Measurements from ENCODE around the gene AJM1.
"Not testable (repeated sequence)": the region's sequence is repeated elsewhere in the genome, so short reads cannot be mapped to it uniquely, and the experiment has no call there.

Gene AJM1

GRCh38 chr9:136831720-136832104 lies 10.6 kb upstream of the AJM1 start:
- ATAC-seq (replicated peaks) (no peak), DNase-seq (no peak)
- H3K9me3 Mint-ChIP-seq, result no peaks in the 10 kb centered on the region
- no peaks in the 10 kb centered on the region for H3K4me1 Mint-ChIP-seq
- peak overlapping the region; percentile 59 for H3K27ac Mint-ChIP-seq
- peaks cover 33 to 43% of the 10 kb centered on the region in 2 donors for H3K36me3 Mint-ChIP-seq
- H3K4me3 Mint-ChIP-seq, result no peak overlapping the region
- H3K27me3 Mint-ChIP-seq, result no peaks in the 10 kb centered on the region

DNA sequence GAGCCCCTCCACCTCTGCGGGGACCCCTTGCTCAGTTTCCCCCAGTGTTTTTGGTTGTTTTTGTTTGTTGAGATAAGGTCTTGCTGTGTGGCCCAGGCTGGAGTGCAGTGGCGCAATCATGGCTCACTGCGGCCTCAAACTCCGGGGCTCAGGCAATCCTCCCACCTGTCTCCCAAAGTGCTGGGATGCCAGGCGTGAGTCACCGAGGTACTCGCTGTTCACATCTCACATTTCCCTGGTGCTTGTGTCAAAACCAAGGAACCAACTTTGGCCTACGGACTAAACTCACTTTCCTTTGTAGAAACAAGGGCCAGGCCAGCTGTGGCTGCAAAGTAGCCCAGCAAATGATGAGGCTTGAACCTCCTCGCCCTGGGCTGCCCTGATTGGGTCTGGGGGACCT lies 9.7 kb upstream of the AJM1 start:
- no peaks in the 10 kb centered on the region for H3K27me3 Mint-ChIP-seq
- no peaks in the 10 kb centered on the region for H3K9me3 Mint-ChIP-seq
- no peaks in the 10 kb centered on the region for H3K4me1 Mint-ChIP-seq
- no peak for ATAC-seq (replicated peaks)
- no peak for DNase-seq
- no peak overlapping the region for H3K27ac Mint-ChIP-seq
- H3K36me3 Mint-ChIP-seq, result peaks cover 33 to 44% of the 10 kb centered on the region in 2 donors
- H3K4me3 Mint-ChIP-seq, result no peak overlapping the region

- H3K4me3 Mint-ChIP-seq; H3K9me3 Mint-ChIP-seq; H3K27me3 Mint-ChIP-seq; ATAC-seq (replicated peaks); DNase-seq; H3K4me1 Mint-ChIP-seq; H3K27ac Mint-ChIP-seq: not testable (repeated sequence)
- peaks cover 31 to 45% of the 10 kb centered on the region in 2 donors for H3K36me3 Mint-ChIP-seq
Observed at GRCh38 chr9:136833381-136834048, 8.8 kb upstream of the AJM1 start.

DNA sequence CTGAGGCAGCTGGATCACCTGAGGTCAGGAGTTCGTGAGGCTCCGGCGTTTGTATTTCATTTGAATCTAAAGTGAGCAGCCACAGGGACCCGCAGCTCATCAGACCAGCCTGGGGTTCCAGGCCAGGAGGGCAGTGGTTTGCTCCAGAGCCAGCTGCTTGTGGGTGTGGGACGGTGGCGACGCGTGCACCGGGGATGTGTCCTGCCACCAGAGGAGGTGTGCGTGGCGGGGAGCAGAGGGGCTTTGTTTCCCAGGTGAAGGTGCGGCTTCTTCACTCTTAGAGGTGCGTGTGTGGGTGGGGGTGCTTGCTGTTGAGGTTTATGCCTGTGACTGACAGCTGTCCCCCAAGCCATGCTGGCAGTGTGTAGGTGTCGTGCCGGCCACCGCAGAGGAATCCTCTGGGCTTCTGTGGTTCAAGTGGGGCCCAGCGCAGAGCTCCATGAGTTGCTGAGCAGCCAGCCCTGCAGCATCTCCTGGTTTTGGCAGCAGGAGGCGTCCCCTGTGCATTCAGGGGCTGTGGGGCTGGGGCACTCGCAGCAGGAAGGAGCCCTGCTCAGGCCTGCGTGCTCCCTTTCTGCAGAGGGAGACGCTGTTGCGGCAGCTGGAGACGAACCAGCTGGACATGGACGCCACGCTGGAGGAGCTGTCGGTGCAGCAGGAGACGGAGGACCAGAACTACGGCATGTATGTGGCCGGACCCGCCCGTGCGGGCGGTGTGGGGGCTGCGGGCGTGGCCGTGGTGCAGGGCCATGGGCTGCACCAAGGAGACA lies 6.9 kb upstream of the AJM1 start:
- Mint-ChIP-seq H3K27ac (no peak overlapping the region), H3K36me3 (peaks cover 37 to 51% of the 10 kb centered on the region in 2 donors), H3K27me3 (no peaks in the 10 kb centered on the region), H3K4me1 (peaks cover 0 to 3% of the 10 kb centered on the region in 2 donors), H3K4me3 (no peak overlapping the region), H3K9me3 (no peaks in the 10 kb centered on the region)
- ATAC-seq (replicated peaks) (no peak), DNase-seq (no peak)

- H3K4me3 Mint-ChIP-seq, result no peak overlapping the region
- DNase-seq (no peak), ATAC-seq (replicated peaks) (no peak)
- H3K27ac Mint-ChIP-seq, result peak overlapping the region; percentile 9
- peaks cover 33 to 49% of the 10 kb centered on the region in 2 donors for H3K36me3 Mint-ChIP-seq
- H3K27me3 Mint-ChIP-seq, result no peaks in the 10 kb centered on the region
- H3K9me3 Mint-ChIP-seq, result no peaks in the 10 kb centered on the region
- peaks cover 0 to 5% of the 10 kb centered on the region in 2 donors for H3K4me1 Mint-ChIP-seq
Observed at GRCh38 chr9:136835932-136836904, 6.1 kb upstream of the AJM1 start.

DNA sequence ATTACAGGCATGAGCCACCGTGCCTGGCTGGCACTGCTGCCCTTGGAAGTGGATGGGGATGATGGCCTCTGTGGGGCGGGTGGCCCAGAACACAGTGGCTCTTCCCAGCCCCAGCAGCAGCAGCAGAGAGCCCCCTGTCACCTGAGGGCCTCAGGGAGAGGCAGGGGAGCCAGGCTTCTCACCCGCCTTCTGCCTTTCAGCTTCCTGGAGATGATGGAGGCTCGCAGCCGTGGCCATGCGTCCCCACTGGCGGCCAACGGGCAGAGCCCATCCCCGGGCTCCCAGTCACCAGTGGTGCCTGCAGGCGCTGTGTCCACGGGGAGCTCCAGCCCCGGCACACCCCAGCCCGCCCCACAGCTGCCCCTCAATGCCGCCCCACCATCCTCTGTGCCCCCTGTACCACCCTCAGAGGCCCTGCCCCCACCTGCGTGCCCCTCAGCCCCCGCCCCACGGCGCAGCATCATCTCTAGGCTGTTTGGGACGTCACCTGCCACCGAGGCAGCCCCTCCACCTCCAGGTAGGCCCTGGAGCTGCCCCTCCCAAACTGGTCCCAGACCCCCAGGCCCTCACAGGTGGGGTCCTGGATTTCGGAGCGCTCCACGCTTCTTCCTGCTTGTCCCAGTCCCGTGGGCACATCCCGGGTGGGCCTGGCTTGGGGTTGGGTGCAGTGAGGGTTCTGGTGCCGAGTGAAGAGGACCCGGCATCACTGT lies 5.0 kb upstream of the AJM1 start:
- no peak for DNase-seq
- no peak for ATAC-seq (replicated peaks)
- Mint-ChIP-seq H3K27me3 (peaks cover 0 to 2% of the 10 kb centered on the region in 2 donors), H3K4me1 (peaks cover 5 to 10% of the 10 kb centered on the region in 2 donors), H3K27ac (no peak overlapping the region), H3K9me3 (no peaks in the 10 kb centered on the region), H3K36me3 (peaks cover 27 to 39% of the 10 kb centered on the region in 2 donors), H3K4me3 (no peak overlapping the region)

DNA sequence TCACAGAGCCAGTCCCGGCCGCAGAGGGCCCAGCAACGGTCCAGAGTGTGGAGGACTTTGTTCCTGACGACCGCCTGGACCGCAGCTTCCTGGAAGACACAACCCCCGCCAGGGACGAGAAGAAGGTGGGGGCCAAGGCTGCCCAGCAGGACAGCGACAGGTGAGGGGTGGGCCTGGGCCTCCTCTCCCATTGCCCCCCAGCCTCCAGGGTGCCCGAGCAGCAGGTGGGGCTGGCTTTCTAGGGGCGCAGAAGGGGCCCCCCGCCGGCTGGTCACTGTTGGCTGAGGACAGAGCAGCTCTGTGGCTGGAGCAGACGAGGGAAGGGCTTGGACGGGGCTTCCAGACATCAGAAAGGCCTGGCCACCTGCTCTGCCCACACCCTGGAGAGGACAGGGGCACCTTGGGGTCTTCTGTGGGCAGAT lies 4.4 kb upstream of the AJM1 start:
- not testable (repeated sequence) for H3K4me3 Mint-ChIP-seq; DNase-seq; H3K9me3 Mint-ChIP-seq; H3K27ac Mint-ChIP-seq; ATAC-seq (replicated peaks); H3K27me3 Mint-ChIP-seq
- Mint-ChIP-seq H3K4me1 (peaks cover 8 to 12% of the 10 kb centered on the region in 2 donors), H3K36me3 (peaks cover 27 to 37% of the 10 kb centered on the region in 2 donors)

GRCh38 chr9:136838314-136839228 lies 3.7 kb upstream of the AJM1 start:
- no peak overlapping the region for H3K27ac Mint-ChIP-seq
- ATAC-seq (replicated peaks) (no peak), DNase-seq (no peak)
- H3K9me3 Mint-ChIP-seq, result no peaks in the 10 kb centered on the region
- H3K4me3 Mint-ChIP-seq, result no peak overlapping the region
- peaks cover 27 to 37% of the 10 kb centered on the region in 2 donors for H3K36me3 Mint-ChIP-seq
- peaks cover 13 to 15% of the 10 kb centered on the region in 2 donors for H3K4me1 Mint-ChIP-seq
- peaks cover 0 to 5% of the 10 kb centered on the region in 2 donors for H3K27me3 Mint-ChIP-seq

DNA sequence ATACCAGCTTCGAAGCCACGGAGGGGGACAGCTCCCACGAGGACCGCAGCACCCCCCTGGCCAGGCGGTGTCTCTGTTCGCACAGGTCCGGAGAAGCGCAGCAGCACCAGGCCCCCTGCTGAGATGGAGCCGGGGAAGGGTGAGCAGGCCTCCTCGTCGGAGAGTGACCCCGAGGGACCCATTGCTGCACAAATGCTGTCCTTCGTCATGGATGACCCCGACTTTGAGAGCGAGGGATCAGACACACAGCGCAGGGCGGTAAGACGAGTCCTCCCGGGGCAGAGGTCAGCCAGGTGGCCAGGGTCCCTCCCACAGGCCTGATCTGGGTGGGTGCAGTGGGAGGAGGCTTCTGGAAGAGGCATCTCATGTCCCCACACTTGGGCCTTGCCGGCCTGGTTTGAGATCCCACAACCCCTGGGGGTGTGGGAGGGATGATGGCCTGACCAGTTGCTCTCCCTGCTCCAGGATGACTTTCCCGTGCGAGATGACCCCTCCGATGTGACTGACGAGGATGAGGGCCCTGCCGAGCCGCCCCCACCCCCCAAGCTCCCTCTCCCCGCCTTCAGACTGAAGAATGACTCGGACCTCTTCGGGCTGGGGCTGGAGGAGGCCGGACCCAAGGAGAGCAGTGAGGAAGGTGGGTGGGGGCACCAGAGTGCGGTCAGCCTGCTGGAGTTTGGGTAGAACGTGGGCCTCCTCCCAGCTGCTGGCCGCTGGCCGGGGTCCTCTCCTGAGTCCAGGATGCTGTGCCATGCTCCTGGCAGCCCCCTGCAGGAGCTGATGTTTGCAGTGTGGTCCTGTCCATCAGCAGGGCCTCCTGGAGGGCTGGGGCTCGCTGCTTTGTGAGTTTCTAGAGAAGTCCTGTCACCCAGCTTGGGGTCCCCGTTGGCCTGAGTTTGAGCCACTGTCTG lies 2.8 kb upstream of the AJM1 start:
- H3K4me1 Mint-ChIP-seq, result peaks cover 18 to 19% of the 10 kb centered on the region in 2 donors
- ATAC-seq (replicated peaks), result no peak
- peaks cover 28 to 33% of the 10 kb centered on the region in 2 donors for H3K36me3 Mint-ChIP-seq
- DNase-seq, result no peak
- H3K27me3 Mint-ChIP-seq, result peaks cover 0 to 11% of the 10 kb centered on the region in 2 donors
- H3K27ac Mint-ChIP-seq, result peak overlapping the region; percentile 52
- no peaks in the 10 kb centered on the region for H3K9me3 Mint-ChIP-seq
- H3K4me3 Mint-ChIP-seq, result peak overlapping the region; percentile 0 to 43

DNA sequence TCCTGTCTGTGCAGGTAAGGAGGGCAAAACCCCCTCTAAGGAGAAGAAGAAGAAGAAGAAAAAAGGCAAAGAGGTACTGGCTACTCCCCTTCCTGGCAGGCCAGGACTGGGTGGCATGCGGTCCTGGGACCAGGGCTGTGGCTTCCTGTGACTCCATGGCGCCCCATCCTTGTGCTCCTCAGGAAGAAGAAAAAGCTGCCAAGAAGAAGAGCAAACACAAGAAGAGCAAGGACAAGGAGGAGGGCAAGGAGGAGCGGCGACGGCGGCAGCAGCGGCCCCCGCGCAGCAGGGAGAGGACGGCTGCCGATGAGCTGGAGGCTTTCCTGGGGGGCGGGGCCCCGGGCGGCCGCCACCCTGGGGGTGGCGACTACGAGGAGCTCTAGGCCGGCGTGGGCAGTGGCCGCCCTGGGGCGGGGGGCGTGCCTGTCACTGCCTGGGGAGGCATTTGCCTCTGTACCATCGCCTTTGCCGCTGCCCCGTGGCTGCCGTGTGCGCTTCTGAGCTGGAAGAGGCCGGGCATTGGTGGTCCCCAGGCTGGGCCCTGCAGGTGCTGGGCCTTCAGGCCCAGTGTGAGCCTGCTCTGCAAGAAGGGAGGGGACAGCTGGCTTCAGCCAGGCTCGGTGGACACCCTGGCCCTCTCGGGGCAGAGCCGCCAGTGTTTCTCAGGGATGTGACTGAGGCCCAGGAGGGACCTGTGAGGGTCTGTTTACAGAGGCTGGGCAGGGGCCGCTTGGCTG lies 2.0 kb upstream of the AJM1 start:
- no peaks in the 10 kb centered on the region for H3K9me3 Mint-ChIP-seq
- H3K36me3 Mint-ChIP-seq, result peaks cover 26 to 30% of the 10 kb centered on the region in 2 donors
- peak overlapping the region; percentile 0 to 43 for H3K4me3 Mint-ChIP-seq
- peaks cover 0 to 11% of the 10 kb centered on the region in 2 donors for H3K27me3 Mint-ChIP-seq
- H3K4me1 Mint-ChIP-seq, result peaks cover 18 to 19% of the 10 kb centered on the region in 2 donors
- peak overlapping the region; percentile 52 for H3K27ac Mint-ChIP-seq
- DNase-seq, result no peak
- ATAC-seq (replicated peaks), result no peak

DNA sequence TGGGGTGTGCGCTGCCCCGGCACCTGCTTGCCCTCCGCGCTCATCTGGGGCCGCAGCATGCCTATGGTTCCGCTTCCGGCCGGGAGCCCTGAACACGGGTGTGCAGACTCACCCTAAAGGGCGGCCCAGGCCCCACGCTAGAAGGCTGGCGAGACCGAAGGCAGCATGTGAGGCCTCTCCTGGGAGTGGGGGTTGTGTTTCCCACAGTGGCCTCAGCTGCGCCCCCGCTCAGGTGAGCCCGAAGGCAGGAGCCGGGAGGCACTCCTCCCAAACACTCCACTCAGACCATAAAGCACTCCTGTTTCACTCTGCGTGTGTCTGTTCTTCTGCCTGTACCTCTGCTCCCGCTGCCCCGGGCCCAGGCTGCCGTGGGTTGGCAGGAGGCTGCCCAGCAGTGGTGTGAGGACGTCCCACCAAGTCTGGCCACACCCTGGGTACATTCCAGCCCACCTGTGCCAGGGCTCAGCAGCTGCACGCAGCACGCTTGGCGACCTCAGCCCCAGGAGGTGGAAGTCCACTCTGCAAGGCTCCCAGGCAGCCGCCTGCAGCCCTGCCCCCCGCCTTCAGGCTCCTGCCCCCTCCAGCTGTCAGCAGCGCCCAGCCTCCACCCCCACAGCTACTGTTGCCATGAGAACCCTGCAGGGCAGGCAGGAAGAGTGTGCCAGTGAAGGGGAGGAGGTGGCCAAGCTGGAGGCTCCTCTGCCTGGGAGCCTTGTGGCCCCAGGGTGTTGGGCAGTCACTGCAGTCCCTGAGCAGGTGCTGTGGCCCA lies 1.2 kb upstream of the AJM1 start:
- peak overlapping the region; percentile 20 for H3K27ac Mint-ChIP-seq
- no peaks in the 10 kb centered on the region for H3K9me3 Mint-ChIP-seq
- H3K4me3 Mint-ChIP-seq, result peak overlapping the region in 1 of 2 donors; percentile 4
- no peak for DNase-seq
- peaks cover 0 to 12% of the 10 kb centered on the region in 2 donors for H3K27me3 Mint-ChIP-seq
- peaks cover 26 to 27% of the 10 kb centered on the region in 2 donors for H3K36me3 Mint-ChIP-seq
- ATAC-seq (replicated peaks), result no peak
- peaks cover 18 to 19% of the 10 kb centered on the region in 2 donors for H3K4me1 Mint-ChIP-seq

Data from stimulated activated naive B cell treated with anti-CD40 and anti-IgM and Interleukin-4, amounts not matched to agents 10 μg/mL and 1 μg/mL and 100 μg/mL, for 72 hours (primary cell).